ENCODE data around the gene LCE1C.

- TF ChIP-seq CTCF (IDR thresholded peaks at IDR 0.05), result no peak
- TF ChIP-seq POLR2A (IDR thresholded peaks at IDR 0.05), result no peak
These were observed at the start of gene LCE1C for GRCh38 chr1:152806576-152806975.
